RWPE2 (cell line): ENCODE results near the gene PIK3C2B.

ENCODE experiments used
- ATAC-seq: fragments of 200-7000 bp; cut with Tn5 transposase; 3 replicates; pipeline ENCODE4 v1.9.1; 2021; ENCODE audit warnings: low read depth
- DNase-seq: peaks from one replicate; pipeline ENCODE4 v3.0.0-alpha.2; 2020; ENCODE audit warnings: low spot score
- H3K27ac ChIP-seq: fragments of 450-650 bp; 2 replicates; pipeline ENCODE4 v1.5.1; 2017; ENCODE audit warnings: mild to moderate bottlenecking; ENCODE audit not compliant: poor library complexity, severe bottlenecking
- H3K27me3 ChIP-seq: fragments of 250-450 bp; sonication (Bioruptor Pico); 2 replicates; pipeline ENCODE4 v1.5.1; 2021; ENCODE audit warnings: mild to moderate bottlenecking, moderate library complexity; ENCODE audit not compliant: insufficient read depth, poor library complexity, severe bottlenecking
- H3K36me3 ChIP-seq: fragments of 250-450 bp; sonication (Bioruptor Pico); 2 replicates; pipeline ENCODE4 v1.5.1; 2020; ENCODE audit warnings: low read depth, mild to moderate bottlenecking, moderate library complexity
- H3K4me1 ChIP-seq: fragments of 250-450 bp; sonication (Bioruptor Pico); 2 replicates; pipeline ENCODE4 v1.5.1; 2021; ENCODE audit warnings: mild to moderate bottlenecking, moderate library complexity; ENCODE audit not compliant: insufficient read depth, poor library complexity, severe bottlenecking
- H3K4me3 ChIP-seq: fragments of 250-450 bp; sonication (Bioruptor Pico); 2 replicates; pipeline ENCODE4 v1.5.1; 2021; ENCODE audit warnings: mild to moderate bottlenecking, moderate library complexity; ENCODE audit not compliant: severe bottlenecking
- H3K9me3 ChIP-seq: fragments of 250-450 bp; sonication (Bioruptor Pico); 2 replicates; pipeline ENCODE4 v1.5.1; 2021; ENCODE audit warnings: mild to moderate bottlenecking, moderate library complexity; ENCODE audit not compliant: severe bottlenecking
- CTCF ChIP-seq: fragments of 450-650 bp; IDR thresholded peaks from one replicate; pipeline ENCODE4 v1.5.1; 2017; ENCODE audit warnings: mild to moderate bottlenecking, moderate library complexity; ENCODE audit not compliant: poor library complexity, severe bottlenecking

The PIK3C2B gene

GRCh38 chr1:204463125-204464060 lies 31.2 kb downstream of the PIK3C2B start:
- no peak overlapping the region for H3K27ac ChIP-seq
- ATAC-seq (no peak), DNase-seq (no peak)
- no peaks in the 10 kb centered on the region for H3K4me1 ChIP-seq
- no peak overlapping the region for H3K4me3 ChIP-seq
- no peaks in the 10 kb centered on the region for H3K9me3 ChIP-seq
- H3K36me3 ChIP-seq: no peaks in the 10 kb centered on the region
- TF ChIP-seq CTCF: no peak
- no peaks in the 10 kb centered on the region for H3K27me3 ChIP-seq

- DNase-seq: no peak
- no peak for ATAC-seq
- no peaks in the 10 kb centered on the region for H3K9me3 ChIP-seq
- no peak for TF ChIP-seq CTCF
- no peak overlapping the region for H3K27ac ChIP-seq
- H3K36me3 ChIP-seq: no peaks in the 10 kb centered on the region
- no peaks in the 10 kb centered on the region for H3K4me1 ChIP-seq
- no peaks in the 10 kb centered on the region for H3K27me3 ChIP-seq
- H3K4me3 ChIP-seq: no peak overlapping the region
These were observed 32.4 kb downstream of the PIK3C2B start for GRCh38 chr1:204462229-204462561.

- no peak overlapping the region for H3K27ac ChIP-seq
- no peaks in the 10 kb centered on the region for H3K27me3 ChIP-seq
- ATAC-seq: no peak
- H3K9me3 ChIP-seq: no peaks in the 10 kb centered on the region
- no peaks in the 10 kb centered on the region for H3K4me1 ChIP-seq
- no peaks in the 10 kb centered on the region for H3K36me3 ChIP-seq
- TF ChIP-seq CTCF: no peak
- DNase-seq: no peak
- no peak overlapping the region for H3K4me3 ChIP-seq
These were observed 33.0 kb downstream of the PIK3C2B start for GRCh38 chr1:204461331-204462228.

GRCh38 chr1:204460346-204460745 lies 34.3 kb downstream of the PIK3C2B start:
- Histone ChIP-seq H3K4me3 (no peak overlapping the region), H3K9me3 (no peaks in the 10 kb centered on the region), H3K27ac (no peak overlapping the region), H3K27me3 (no peaks in the 10 kb centered on the region), H3K4me1 (no peaks in the 10 kb centered on the region), H3K36me3 (no peaks in the 10 kb centered on the region)
- DNase-seq (no peak), ATAC-seq (no peak)
- TF ChIP-seq CTCF: no peak
